SK-N-SH (cell line): Measurements from ENCODE around the gene CRTAP.

ENCODE experiments used
- CTCF ChIP-seq: fragments of 200-600 bp; sonication (generic); IDR thresholded peaks from 2 replicates; pipeline ENCODE4 v1.6.1; 2017; ENCODE audit warnings: antibody characterized with exemption, mild to moderate bottlenecking, moderate library complexity
- EP300 ChIP-seq, 2 experiments: IDR thresholded peaks; 2 replicates each; pipeline versions ENCODE4 v1.4.0 to v1.6.1; 2012; ENCODE audit warnings: borderline replicate concordance in 1 of 2, low read depth in 1 of 2, low read length in 1 of 2
- GATA2 ChIP-seq: sonication (generic); formaldehyde crosslinking; IDR thresholded peaks from 2 replicates; pipeline ENCODE4 v1.5.0; 2020; ENCODE audit warnings: mild to moderate bottlenecking, missing genetic modification reagents
- MAX ChIP-seq: IDR thresholded peaks from 2 replicates; pipeline ENCODE4 v1.4.0; 2012; ENCODE audit warnings: low read depth
- NFIC ChIP-seq: IDR thresholded peaks from 2 replicates; pipeline ENCODE4 v1.4.0; 2012; ENCODE audit warnings: borderline replicate concordance
- POLR2AphosphoS5 ChIP-seq: IDR thresholded peaks from 2 replicates; pipeline ENCODE4 v1.6.1; 2012; ENCODE audit warnings: low read depth, low read length
- RAD21 ChIP-seq: IDR thresholded peaks from 2 replicates; pipeline ENCODE4 v1.6.1; 2012; ENCODE audit warnings: mild to moderate bottlenecking, low read length
- USF1 ChIP-seq: IDR thresholded peaks from 2 replicates; pipeline ENCODE4 v1.4.0; 2012; ENCODE audit warnings: low read depth, borderline replicate concordance
- YY1 ChIP-seq: IDR thresholded peaks from 2 replicates; pipeline ENCODE4 v1.4.0; 2012; ENCODE audit warnings: low read depth, mild to moderate bottlenecking
- ZBTB33 ChIP-seq: IDR thresholded peaks from 2 replicates; pipeline ENCODE4 v1.4.0; 2012; ENCODE audit warnings: low read depth, borderline replicate concordance

- no peak for TF ChIP-seq NFIC
- no peak for TF ChIP-seq GATA2 (CRISPR knock-in tag)
- TF ChIP-seq EP300 (IDR thresholded peaks at IDR 0.05; ENCODE audit: borderline replicate concordance in 1 of 2, low read depth in 1 of 2, low read length in 1 of 2): no peak
- no peak for TF ChIP-seq USF1
- TF ChIP-seq CTCF: no peak
- TF ChIP-seq RAD21: no peak
- TF ChIP-seq MAX: no peak
- TF ChIP-seq POLR2AphosphoS5: no peak
- TF ChIP-seq YY1: no peak
- TF ChIP-seq ZBTB33: no peak
Measured at GRCh38 chr3:33099701-33100100, 14.1 kb upstream of the CRTAP start.
